ENCODE measurements around the gene CACNA1C. TPM values are rescaled to one million over a fixed set of nuclear protein-coding genes. Genes with fewer than 3 reads are reported as not detected.

CACNA1C gene
- total and polyA plus RNA-seq, 2 of the 4 experiments (the other 2 are of a cell fraction): 1.6 to 2.6 TPM

- dilution Hi-C loops (cut with HindIII; ENCODE audit: low sequenced_read_pairs, unreplicated experiment): no loop called here
- H3K4ac ChIP-seq (ENCODE audit: low read depth, low read length): no peak overlapping the region
- no peak overlapping the region for H3K4me3 ChIP-seq (ENCODE audit: insufficient read depth, low read depth, low read length)
- H3K56ac ChIP-seq (ENCODE audit: extremely low read depth, insufficient read depth, low read length): no peak overlapping the region
- no peak overlapping the region for H3K23ac ChIP-seq (ENCODE audit: low read depth, low read length)
- no peak overlapping the region for H3K14ac ChIP-seq (replicated peaks; ENCODE audit: low read depth, low read length)
- no peak overlapping the region for H2BK120ac ChIP-seq (ENCODE audit: low read depth, low read length)
- DNase-seq (peak; percentile 43), ATAC-seq (ENCODE audit: low read depth) (peak; percentile 64)
- H3K4me1 ChIP-seq (ENCODE audit: control insufficient read depth, insufficient read depth, low read length): 0 out of 2 replicates have a peak, but pooled peaks cover 2% of the 10 kb centered on the region
- H2BK5ac ChIP-seq (ENCODE audit: low read depth, low read length, poor library complexity, severe bottlenecking): no peak overlapping the region
- no peak overlapping the region for H3K18ac ChIP-seq (ENCODE audit: low read depth, low read length)
- H2BK15ac ChIP-seq (ENCODE audit: low read depth, low read length): no peak overlapping the region
- TF ChIP-seq NFE2L2 (IDR thresholded peaks at IDR 0.05; ENCODE audit: low read depth, low read length) (no peak), ELK1 (IDR thresholded peaks at IDR 0.05; ENCODE audit: borderline replicate concordance, low read depth, low read length) (no peak), POLR2A (IDR thresholded peaks at IDR 0.05; ENCODE audit: low read depth, low read length) (no peak), BHLHE40 (IDR thresholded peaks at IDR 0.05; ENCODE audit: low read depth, low read length) (no peak), RFX5 (IDR thresholded peaks at IDR 0.05; ENCODE audit: low read depth, low read length) (no peak), RAD21 (IDR thresholded peaks at IDR 0.05; ENCODE audit: low read length) (no peak), CHD1 (IDR thresholded peaks at IDR 0.05; ENCODE audit: low read depth, low read length) (no peak), CEBPB (IDR thresholded peaks at IDR 0.05; ENCODE audit: low read depth, low read length) (no peak)
- in situ Hi-C loops (cut with MboI; ENCODE audit: low sequenced_read_pairs): no loop called here
- WGBS, 2 experiments (ENCODE audit: extremely low coverage in 2 of 2, insufficient read length in 1 of 2): 93% methylated on average over 3 of the region's 6 CpGs; no CpG with 5 or more reads in 1 of the 2 experiments
- peaks cover 0 to 3% of the 10 kb centered on the region in 2 experiments; a peak in 1 of 4 replicates for H3K79me1 ChIP-seq (ENCODE audit: low read depth in 1 of 2, low read length in 2 of 2)
- H3K9ac ChIP-seq (ENCODE audit: low read depth, low read length): no peak overlapping the region
- CTCF ChIA-PET: no interaction called here
- no peak overlapping the region for H4K91ac ChIP-seq (ENCODE audit: insufficient read depth, low read depth, low read length)
- no peak overlapping the region for H3K27ac ChIP-seq (ENCODE audit: insufficient read depth, low read length)
- no peak overlapping the region for H2AK9ac ChIP-seq (replicated peaks; ENCODE audit: low read depth, low read length, poor library complexity)
- H4K8ac ChIP-seq (ENCODE audit: low read depth in 2 of 2, low read length in 2 of 2): no peak overlapping the region
- H4K20me1 ChIP-seq (ENCODE audit: insufficient read depth, low read length): no peaks in the 10 kb centered on the region
- no peaks in the 10 kb centered on the region for H3K36me3 ChIP-seq (ENCODE audit: control insufficient read depth, insufficient read depth, low read length)
- no peak overlapping the region for H4K5ac ChIP-seq (ENCODE audit: low read depth, low read length)
- POLR2A ChIA-PET (ENCODE audit: unreplicated experiment): no interaction called here
- H2AK5ac ChIP-seq (ENCODE audit: low read depth, low read length): no peak overlapping the region
- intact Hi-C loops (cut with micrococcal nuclease): no loop called here
- BruUV-seq (replicated peaks): no TSS peak
- no peak overlapping the region for H3K4me2 ChIP-seq (ENCODE audit: low read depth, low read length)
- peaks cover 12% of the 10 kb centered on the region for H3K9me1 ChIP-seq (ENCODE audit: insufficient read depth, low read length)
- no peak overlapping the region for H2BK20ac ChIP-seq (ENCODE audit: low read depth, low read length)
- no peaks in the 10 kb centered on the region for H3K9me3 ChIP-seq (ENCODE audit: control insufficient read depth, insufficient read depth, low read length)
- no peaks in the 10 kb centered on the region for H3K27me3 ChIP-seq (ENCODE audit: control insufficient read depth, insufficient read depth, low read length)
- H2AFZ ChIP-seq (replicated peaks; ENCODE audit: low read length, poor library complexity): no peak overlapping the region
Observed at GRCh38 chr12:2138871-2139308, 86.1 kb downstream of the CACNA1C start.

Measured in IMR-90 (cell line).